PC-9 (cell line): ENCODE results near the gene PRRT2.

Experiments
- EZH2 ChIP-seq: fragments of 200-600 bp; sonication (generic); IDR thresholded peaks from 2 replicates; pipeline ENCODE4 v1.8.0; 2017; ENCODE audit warnings: antibody characterized with exemption, low read depth
- TF ChIP-seq, protein P1 (sequence below): fragments of 200-600 bp; sonication (generic); conservative IDR thresholded peaks from 2 replicates; pipeline ENCODE4 v1.6.1; 2017; ENCODE audit warnings: mixed run types, antibody characterized with exemption, mild to moderate bottlenecking, moderate library complexity

DNA sequence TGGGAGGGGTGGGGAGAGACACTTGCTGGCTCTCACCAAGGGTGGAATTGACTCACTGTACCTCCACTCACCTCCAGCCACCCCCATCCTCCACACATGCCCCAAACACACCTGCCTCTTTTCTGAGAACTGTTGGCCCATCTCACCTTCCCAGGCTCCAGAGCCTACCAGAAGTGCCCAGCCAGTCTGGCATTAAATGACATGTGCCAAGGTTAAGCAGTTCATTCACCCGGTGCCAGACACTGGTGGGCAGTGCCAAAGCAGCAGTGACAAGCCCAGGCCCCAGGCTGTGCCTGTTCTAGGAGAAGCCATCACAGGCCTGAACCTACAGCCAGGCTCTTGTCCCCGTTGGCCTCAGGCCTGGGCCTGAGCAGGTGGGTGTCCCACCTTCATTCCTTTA, 19.5 kb downstream of the PRRT2 start:
- no peak for TF ChIP-seq EZH2
- TF ChIP-seq, protein P1, sequence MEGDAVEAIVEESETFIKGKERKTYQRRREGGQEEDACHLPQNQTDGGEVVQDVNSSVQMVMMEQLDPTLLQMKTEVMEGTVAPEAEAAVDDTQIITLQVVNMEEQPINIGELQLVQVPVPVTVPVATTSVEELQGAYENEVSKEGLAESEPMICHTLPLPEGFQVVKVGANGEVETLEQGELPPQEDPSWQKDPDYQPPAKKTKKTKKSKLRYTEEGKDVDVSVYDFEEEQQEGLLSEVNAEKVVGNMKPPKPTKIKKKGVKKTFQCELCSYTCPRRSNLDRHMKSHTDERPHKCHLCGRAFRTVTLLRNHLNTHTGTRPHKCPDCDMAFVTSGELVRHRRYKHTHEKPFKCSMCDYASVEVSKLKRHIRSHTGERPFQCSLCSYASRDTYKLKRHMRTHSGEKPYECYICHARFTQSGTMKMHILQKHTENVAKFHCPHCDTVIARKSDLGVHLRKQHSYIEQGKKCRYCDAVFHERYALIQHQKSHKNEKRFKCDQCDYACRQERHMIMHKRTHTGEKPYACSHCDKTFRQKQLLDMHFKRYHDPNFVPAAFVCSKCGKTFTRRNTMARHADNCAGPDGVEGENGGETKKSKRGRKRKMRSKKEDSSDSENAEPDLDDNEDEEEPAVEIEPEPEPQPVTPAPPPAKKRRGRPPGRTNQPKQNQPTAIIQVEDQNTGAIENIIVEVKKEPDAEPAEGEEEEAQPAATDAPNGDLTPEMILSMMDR, result no peak
